Tongue (tissue), 2 donors: Measurements from ENCODE around the gene CCT2. TPM values are rescaled to one million over a fixed set of nuclear protein-coding genes. Genes with fewer than 3 reads are reported as not detected.
"Not testable (repeated sequence)": the region's sequence is repeated elsewhere in the genome, so short reads cannot be mapped to it uniquely, and the experiment has no call there.

Source experiments
- DNase-seq: peaks from one replicate; pipeline ENCODE4 v3.0.0-alpha.2; 2015
- total RNA-seq: library from RNA; depleted of rRNA; stranded (reverse); fragments of >200 nt; gene quantifications from one replicate; pipeline ENCODE4 v1.2.3, GENCODE V29; 2014

CCT2 gene
- total RNA-seq, 1 donor from 2014 or later: 172 TPM

- no peak for DNase-seq
These were observed 3.8 kb downstream of the CCT2 start for GRCh38 chr12:69589082-69589481.

GRCh38 chr12:69595689-69596088 is 10.4 kb downstream of the CCT2 start:
- no peak for DNase-seq

- DNase-seq: no peak
These were observed 13.0 kb downstream of the CCT2 start for GRCh38 chr12:69598174-69598753.

GRCh38 chr12:69600804-69601203 is 15.5 kb downstream of the CCT2 start:
- DNase-seq: no peak

GRCh38 chr12:69601962-69602685 is 16.9 kb downstream of the CCT2 start:
- DNase-seq: no peak

GRCh38 chr12:69602954-69603353 is 17.7 kb downstream of the CCT2 start:
- DNase-seq: no peak

- DNase-seq: not testable (repeated sequence)
These were observed 18.3 kb downstream of the CCT2 start for GRCh38 chr12:69603556-69603955.

GRCh38 chr12:69604275-69604674 is 19.0 kb downstream of the CCT2 start:
- DNase-seq: not testable (repeated sequence)

- DNase-seq: peak; percentile 13
These were observed 22.9 kb downstream of the CCT2 start for GRCh38 chr12:69608114-69608513.

GRCh38 chr12:69610126-69610525 is 24.9 kb downstream of the CCT2 start:
- DNase-seq: no peak

GRCh38 chr12:69610729-69611128 is 25.5 kb downstream of the CCT2 start, which contains the start of gene LRRC10:
Gene LRRC10 (minus strand): TSS chr12:69610907. CDS start chr12:69610838, 69 bp downstream.
- DNase-seq: no peak

GRCh38 chr12:69613351-69613750 is 28.1 kb downstream of the CCT2 start:
- DNase-seq: no peak

GRCh38 chr12:69616025-69616424 is 30.8 kb downstream of the CCT2 start:
- DNase-seq: no peak

GRCh38 chr12:69619050-69619449 is 33.8 kb downstream of the CCT2 start:
- DNase-seq: no peak

- no peak for DNase-seq
These were observed 34.8 kb downstream of the CCT2 start for GRCh38 chr12:69620077-69620476.

GRCh38 chr12:69620921-69621320 is 35.7 kb downstream of the CCT2 start:
- DNase-seq: no peak

- DNase-seq: no peak
These were observed 36.3 kb downstream of the CCT2 start for GRCh38 chr12:69621551-69621950.

GRCh38 chr12:69623970-69624369 is 38.7 kb downstream of the CCT2 start:
- peak; percentile 34 for DNase-seq

- no peak for DNase-seq
These were observed 42.2 kb downstream of the CCT2 start for GRCh38 chr12:69627501-69627900.

- DNase-seq: no peak
These were observed 44.9 kb downstream of the CCT2 start for GRCh38 chr12:69630191-69630590.

- no peak for DNase-seq
These were observed 47.8 kb downstream of the CCT2 start for GRCh38 chr12:69633061-69633460.

GRCh38 chr12:69639400-69640016 is 54.2 kb downstream of the CCT2 start:
- peak; percentile 76 for DNase-seq

GRCh38 chr12:69641546-69641945 is 56.3 kb downstream of the CCT2 start:
- no peak for DNase-seq

GRCh38 chr12:69642531-69642930 is 57.3 kb downstream of the CCT2 start:
- DNase-seq: no peak
